Tibial nerve (tissue), 4 donors: Measurements from ENCODE around the gene RSBN1. TPM values are rescaled to one million over a fixed set of nuclear protein-coding genes. Genes with fewer than 3 reads are reported as not detected.

Experiments
- DNase-seq, 2 donors: peaks; one replicate each; pipeline ENCODE4 v3.0.0-alpha.2; 2019; ENCODE audit warnings: low spot score in 2 of 2
- H3K27ac ChIP-seq, 4 donors: fragments of 200-600 bp; sonication (generic) in 3 of 4; one replicate each; pipeline ENCODE4 v1.5.1; 2017 to 2019; ENCODE audit warnings: mild to moderate bottlenecking in 1 of 4
- H3K27me3 ChIP-seq, 2 donors: fragments of 200-600 bp; sonication (generic) in 1 of 2; one replicate each; pipeline versions ENCODE4 v1.5.1 to v1.6.0; 2017 to 2019
- H3K36me3 ChIP-seq, 3 donors: fragments of 200-600 bp; sonication (generic); one replicate each; pipeline ENCODE4 v1.5.1; 2018 to 2019
- H3K4me1 ChIP-seq, 4 donors: fragments of 200-600 bp; sonication (generic) in 3 of 4; one replicate each; pipeline ENCODE4 v1.5.1; 2017 to 2019
- H3K4me3 ChIP-seq, 4 donors: fragments of 200-600 bp; sonication (generic) in 3 of 4; one replicate each; pipeline ENCODE4 v1.5.1; 2017 to 2019; ENCODE audit warnings: mild to moderate bottlenecking in 1 of 4, moderate library complexity in 1 of 4
- H3K9me3 ChIP-seq, 4 donors: fragments of 200-600 bp; sonication (generic) in 3 of 4; one replicate each; pipeline ENCODE4 v1.5.1; 2017 to 2019
- EP300 ChIP-seq, 2 donors: sonication (generic); formaldehyde crosslinking; IDR thresholded peaks; one replicate each; pipeline ENCODE4 v1.6.1; 2017; ENCODE audit warnings: antibody characterized with exemption in 2 of 2, mild to moderate bottlenecking in 1 of 2
- POLR2A ChIP-seq, 2 donors: fragments of 450-650 bp; IDR thresholded peaks; one replicate each; pipeline ENCODE4 v1.6.1; 2017; ENCODE audit warnings: antibody characterized with exemption in 2 of 2, mild to moderate bottlenecking in 2 of 2, moderate library complexity in 2 of 2
- WGBS, 2 donors: methylation state at CpG; one replicate each; pipeline ENCODE4 v1.1.5; 2018; 5-methylcytosine and 5-hydroxymethylcytosine counted together
- total RNA-seq, 4 donors: library from RNA; depleted of rRNA; stranded (reverse); fragments of >200 nt; gene quantifications; one replicate each; pipeline ENCODE4 v1.1.0, GENCODE V29; 2016
- TF ChIP-seq, protein P1 (sequence below), 5 experiments: fragments of 200-600 bp in 3 of 5; fragments of 450-650 bp in 2 of 5; sonication (generic) in 3 of 5; IDR thresholded peaks; one replicate each; pipeline ENCODE4 v1.5.1; 2016 to 2019; ENCODE audit warnings: antibody characterized with exemption in 5 of 5, mild to moderate bottlenecking in 3 of 5, moderate library complexity in 2 of 5

The RSBN1 gene
- total RNA-seq, 4 donors from 2014 or later, result 18.9 to 33.9 (median 28.7) TPM

DNA sequence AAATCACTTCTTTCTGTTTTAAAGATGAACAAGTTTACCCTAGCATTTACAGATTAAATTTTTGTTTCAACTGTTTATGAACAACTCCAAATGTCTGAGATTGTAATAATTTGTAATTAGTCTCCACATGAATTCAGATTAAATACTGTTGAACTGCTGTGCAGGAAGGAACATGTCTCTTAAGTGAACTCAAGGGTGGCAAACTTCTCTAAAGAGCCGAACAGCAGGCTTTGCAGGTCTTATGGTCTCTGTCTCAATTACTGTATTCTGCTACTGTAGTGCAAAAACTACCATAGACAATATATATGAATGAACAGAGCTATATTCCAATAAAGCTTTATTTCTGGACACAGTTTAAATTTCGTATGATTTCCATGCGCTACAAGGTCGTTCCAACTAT lies 6.6 kb downstream of the RSBN1 start:
- no peak for DNase-seq
- 91 to 94% methylated on average over 4 of the region's 4 CpGs for WGBS, 2 donors
- Histone ChIP-seq H3K36me3 (peaks cover 0 to 3% (median 0%) of the 10 kb centered on the region in 3 donors), H3K9me3 (no peaks in the 10 kb centered on the region), H3K4me1 (peaks cover 0 to 53% (median 10%) of the 10 kb centered on the region in 4 donors), H3K27me3 (no peaks in the 10 kb centered on the region), H3K27ac (no peak overlapping the region), H3K4me3 (no peak overlapping the region)
- no peak for TF ChIP-seq EP300 (IDR thresholded peaks at IDR 0.05)
- TF ChIP-seq, protein P1, sequence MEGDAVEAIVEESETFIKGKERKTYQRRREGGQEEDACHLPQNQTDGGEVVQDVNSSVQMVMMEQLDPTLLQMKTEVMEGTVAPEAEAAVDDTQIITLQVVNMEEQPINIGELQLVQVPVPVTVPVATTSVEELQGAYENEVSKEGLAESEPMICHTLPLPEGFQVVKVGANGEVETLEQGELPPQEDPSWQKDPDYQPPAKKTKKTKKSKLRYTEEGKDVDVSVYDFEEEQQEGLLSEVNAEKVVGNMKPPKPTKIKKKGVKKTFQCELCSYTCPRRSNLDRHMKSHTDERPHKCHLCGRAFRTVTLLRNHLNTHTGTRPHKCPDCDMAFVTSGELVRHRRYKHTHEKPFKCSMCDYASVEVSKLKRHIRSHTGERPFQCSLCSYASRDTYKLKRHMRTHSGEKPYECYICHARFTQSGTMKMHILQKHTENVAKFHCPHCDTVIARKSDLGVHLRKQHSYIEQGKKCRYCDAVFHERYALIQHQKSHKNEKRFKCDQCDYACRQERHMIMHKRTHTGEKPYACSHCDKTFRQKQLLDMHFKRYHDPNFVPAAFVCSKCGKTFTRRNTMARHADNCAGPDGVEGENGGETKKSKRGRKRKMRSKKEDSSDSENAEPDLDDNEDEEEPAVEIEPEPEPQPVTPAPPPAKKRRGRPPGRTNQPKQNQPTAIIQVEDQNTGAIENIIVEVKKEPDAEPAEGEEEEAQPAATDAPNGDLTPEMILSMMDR (IDR thresholded peaks at IDR 0.05), result no peak
- TF ChIP-seq POLR2A (IDR thresholded peaks at IDR 0.05), result no peak

- Histone ChIP-seq H3K27ac (no peak overlapping the region), H3K36me3 (peaks cover 0 to 3% (median 0%) of the 10 kb centered on the region in 3 donors), H3K4me3 (no peak overlapping the region), H3K27me3 (no peaks in the 10 kb centered on the region), H3K9me3 (no peaks in the 10 kb centered on the region), H3K4me1 (peaks cover 0 to 53% (median 14%) of the 10 kb centered on the region in 4 donors)
- DNase-seq, result no peak
- 96 to 99% methylated on average over 6 of the region's 6 CpGs for WGBS, 2 donors
- TF ChIP-seq, protein P1 (IDR thresholded peaks at IDR 0.05), result no peak
- TF ChIP-seq EP300 (IDR thresholded peaks at IDR 0.05) (no peak), POLR2A (IDR thresholded peaks at IDR 0.05) (no peak)
These were observed 7.1 kb downstream of the RSBN1 start for GRCh38 chr1:113805256-113805531.

DNA sequence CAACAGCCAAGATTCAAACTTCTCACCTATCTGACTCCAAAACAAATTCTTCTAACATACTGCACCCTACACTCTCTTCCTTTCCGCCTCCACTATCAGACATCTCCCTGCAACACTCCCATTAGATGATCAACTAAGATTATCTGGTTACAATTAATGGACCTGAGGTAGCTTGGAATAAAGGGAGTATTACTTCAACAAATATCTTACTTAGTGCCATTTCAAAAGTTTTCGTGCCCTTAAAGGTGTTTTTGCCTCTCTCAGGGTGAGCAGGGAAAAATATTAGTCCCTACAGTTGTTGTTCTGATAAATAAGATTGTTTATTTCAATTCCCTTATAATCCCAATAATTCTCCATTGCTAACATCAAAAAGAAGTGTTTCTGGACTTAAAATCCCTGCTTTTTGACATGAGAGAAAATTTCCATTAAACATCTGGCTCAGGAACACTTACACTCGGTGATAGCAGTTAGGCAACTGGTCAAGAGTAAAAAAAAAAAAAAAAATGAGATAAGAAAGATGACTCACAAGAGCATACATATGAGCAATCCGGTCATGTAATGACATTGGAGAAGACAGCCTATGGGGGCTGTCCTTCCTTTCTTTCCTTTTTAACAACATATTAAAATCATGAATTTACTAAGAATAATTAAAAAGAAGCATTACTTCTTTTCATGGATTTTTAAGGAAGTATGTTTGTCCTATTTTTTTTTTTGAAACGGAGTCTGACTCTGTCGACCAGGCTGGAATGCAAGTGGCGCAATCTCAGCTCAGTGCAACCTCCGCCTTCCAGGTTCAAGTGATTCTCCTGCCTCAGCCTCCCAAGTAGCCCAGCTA lies 7.6 kb downstream of the RSBN1 start:
- TF ChIP-seq POLR2A (IDR thresholded peaks at IDR 0.05), result no peak
- TF ChIP-seq, protein P1 (IDR thresholded peaks at IDR 0.05), result no peak
- TF ChIP-seq EP300 (IDR thresholded peaks at IDR 0.05), result no peak
- H3K9me3 ChIP-seq, result no peaks in the 10 kb centered on the region
- no peaks in the 10 kb centered on the region for H3K27me3 ChIP-seq
- no peak for DNase-seq
- 78 to 82% methylated on average over 8 of the region's 8 CpGs for WGBS, 2 donors
- no peak overlapping the region for H3K27ac ChIP-seq
- H3K36me3 ChIP-seq, result peaks cover 0 to 3% (median 0%) of the 10 kb centered on the region in 3 donors
- H3K4me3 ChIP-seq, result no peak overlapping the region
- peaks cover 0 to 53% (median 14%) of the 10 kb centered on the region in 4 donors for H3K4me1 ChIP-seq

DNA sequence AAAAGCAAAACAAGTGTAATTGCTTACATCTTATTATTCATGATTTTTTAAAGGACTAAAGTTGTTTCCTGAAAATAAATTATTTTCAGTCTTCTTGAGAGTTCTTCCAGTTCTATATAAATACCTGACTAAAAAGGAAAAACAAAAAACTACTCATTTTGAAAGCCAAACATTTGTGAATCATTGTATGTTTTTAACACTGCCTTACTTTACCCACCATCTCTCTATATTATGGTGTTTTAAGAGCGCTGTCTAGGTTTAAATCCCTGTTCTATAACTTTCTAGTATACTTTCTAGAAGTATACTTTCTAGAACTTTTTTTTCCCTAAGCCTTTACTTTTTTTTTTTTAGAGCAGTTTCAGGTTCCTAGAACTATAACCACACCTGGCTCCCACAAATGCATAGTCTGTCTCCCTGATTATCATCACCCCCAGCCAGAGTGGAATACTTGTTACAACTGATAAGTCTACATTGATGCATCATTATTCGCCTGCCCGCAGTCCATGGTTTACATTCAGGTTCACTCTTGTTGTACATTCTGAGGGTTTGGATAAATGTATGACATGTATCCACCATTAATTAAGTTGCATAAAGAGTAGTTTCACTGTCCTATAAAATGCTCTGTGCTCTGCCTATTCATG lies 9.8 kb downstream of the RSBN1 start:
- no peaks in the 10 kb centered on the region for H3K27me3 ChIP-seq
- WGBS, 2 donors, result 96 to 97% methylated on average over 3 of the region's 3 CpGs
- no peak for DNase-seq
- TF ChIP-seq, protein P1 (IDR thresholded peaks at IDR 0.05), result no peak
- TF ChIP-seq EP300 (IDR thresholded peaks at IDR 0.05) (no peak), POLR2A (IDR thresholded peaks at IDR 0.05) (no peak)
- no peak overlapping the region for H3K27ac ChIP-seq
- H3K9me3 ChIP-seq, result no peaks in the 10 kb centered on the region
- no peak overlapping the region for H3K4me3 ChIP-seq
- peaks cover 0 to 56% (median 8%) of the 10 kb centered on the region in 4 donors for H3K4me1 ChIP-seq
- peaks cover 0 to 7% (median 0%) of the 10 kb centered on the region in 3 donors for H3K36me3 ChIP-seq

DNA sequence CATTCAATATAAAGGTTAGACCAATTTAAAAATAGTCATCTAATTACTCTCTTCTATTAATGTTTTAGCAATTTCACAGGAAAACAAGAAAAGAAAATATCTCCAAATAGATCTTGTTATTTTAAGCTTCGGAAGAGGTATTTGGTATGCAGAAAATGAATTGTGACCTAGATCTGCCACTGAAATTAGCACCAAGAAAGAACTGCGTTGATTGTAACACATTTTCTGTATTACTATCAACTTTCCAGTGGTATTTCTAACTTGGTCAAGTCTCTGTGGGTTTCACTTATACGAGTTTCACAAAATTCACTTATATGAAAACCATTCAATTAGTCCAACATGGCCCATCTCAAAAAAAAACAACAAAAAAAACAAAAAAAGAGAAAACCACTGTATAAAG lies 11.8 kb downstream of the RSBN1 start:
- Histone ChIP-seq H3K4me1 (peaks cover 0 to 56% (median 8%) of the 10 kb centered on the region in 4 donors), H3K27me3 (no peaks in the 10 kb centered on the region), H3K36me3 (peaks cover 0 to 24% (median 0%) of the 10 kb centered on the region in 3 donors), H3K9me3 (no peaks in the 10 kb centered on the region), H3K27ac (no peak overlapping the region), H3K4me3 (no peak overlapping the region)
- WGBS, 2 donors, result 47 to 51% methylated on average over 3 of the region's 3 CpGs
- DNase-seq, result no peak
- no peak for TF ChIP-seq POLR2A (IDR thresholded peaks at IDR 0.05)
- TF ChIP-seq, protein P1 (IDR thresholded peaks at IDR 0.05), result no peak
- no peak for TF ChIP-seq EP300 (IDR thresholded peaks at IDR 0.05)
